HL-60 (cell line): ENCODE measurements around the gene IFNLR1.

Experiments used
- CTCF ChIP-seq: IDR thresholded peaks from one replicate; pipeline ENCODE4 v1.5.1; 2011; ENCODE audit warnings: low read length, control low read depth, inconsistent platforms; ENCODE audit not compliant: insufficient read depth
- TF ChIP-seq, protein P1 (sequence below): IDR thresholded peaks from 2 replicates; pipeline ENCODE4 v1.6.1; 2012; ENCODE audit warnings: low read depth; ENCODE audit not compliant: insufficient replicate concordance

DNA sequence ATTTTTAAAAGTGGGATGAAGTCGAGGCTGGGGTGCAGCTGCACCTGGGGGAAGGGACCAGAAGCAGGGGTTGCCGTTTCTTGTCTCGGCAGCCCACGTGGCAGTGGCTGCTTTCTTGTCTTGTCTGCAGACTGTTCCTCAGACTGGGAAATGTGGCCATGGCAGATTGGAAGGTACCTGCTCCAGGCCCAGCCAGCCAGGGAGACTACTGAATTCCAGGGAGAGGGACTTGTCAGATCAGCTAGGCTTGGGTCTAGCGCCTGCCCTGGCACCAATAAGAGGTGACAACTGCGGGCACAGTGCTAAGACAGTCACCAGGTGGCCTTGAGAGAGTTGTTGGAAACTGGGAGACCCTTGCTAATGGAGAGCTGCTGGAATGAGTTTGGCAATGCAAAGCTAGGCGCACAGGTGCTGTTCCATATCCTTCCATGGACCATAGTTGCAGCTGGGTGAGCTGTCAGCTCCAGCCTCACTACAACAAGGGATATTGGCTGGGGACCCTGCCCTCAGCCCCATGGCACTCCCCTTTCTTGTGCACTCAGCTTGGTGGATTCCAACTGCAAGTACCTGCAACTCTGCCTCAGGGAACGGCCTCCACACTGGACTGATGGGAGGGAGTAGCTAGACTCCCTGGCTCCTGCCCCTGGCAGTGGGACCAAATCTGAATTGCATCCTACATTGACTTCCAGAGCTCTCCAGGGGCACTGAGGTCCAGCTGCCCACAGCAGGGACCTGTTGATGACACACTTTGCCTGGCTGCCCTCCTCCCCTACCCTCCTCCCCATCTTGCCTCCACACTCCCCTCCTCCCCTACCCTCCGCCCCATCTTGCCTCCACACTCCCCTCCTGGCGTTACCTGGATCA, 34.2 kb downstream of the IFNLR1 start:
- no peak for TF ChIP-seq CTCF
- TF ChIP-seq, protein P1, sequence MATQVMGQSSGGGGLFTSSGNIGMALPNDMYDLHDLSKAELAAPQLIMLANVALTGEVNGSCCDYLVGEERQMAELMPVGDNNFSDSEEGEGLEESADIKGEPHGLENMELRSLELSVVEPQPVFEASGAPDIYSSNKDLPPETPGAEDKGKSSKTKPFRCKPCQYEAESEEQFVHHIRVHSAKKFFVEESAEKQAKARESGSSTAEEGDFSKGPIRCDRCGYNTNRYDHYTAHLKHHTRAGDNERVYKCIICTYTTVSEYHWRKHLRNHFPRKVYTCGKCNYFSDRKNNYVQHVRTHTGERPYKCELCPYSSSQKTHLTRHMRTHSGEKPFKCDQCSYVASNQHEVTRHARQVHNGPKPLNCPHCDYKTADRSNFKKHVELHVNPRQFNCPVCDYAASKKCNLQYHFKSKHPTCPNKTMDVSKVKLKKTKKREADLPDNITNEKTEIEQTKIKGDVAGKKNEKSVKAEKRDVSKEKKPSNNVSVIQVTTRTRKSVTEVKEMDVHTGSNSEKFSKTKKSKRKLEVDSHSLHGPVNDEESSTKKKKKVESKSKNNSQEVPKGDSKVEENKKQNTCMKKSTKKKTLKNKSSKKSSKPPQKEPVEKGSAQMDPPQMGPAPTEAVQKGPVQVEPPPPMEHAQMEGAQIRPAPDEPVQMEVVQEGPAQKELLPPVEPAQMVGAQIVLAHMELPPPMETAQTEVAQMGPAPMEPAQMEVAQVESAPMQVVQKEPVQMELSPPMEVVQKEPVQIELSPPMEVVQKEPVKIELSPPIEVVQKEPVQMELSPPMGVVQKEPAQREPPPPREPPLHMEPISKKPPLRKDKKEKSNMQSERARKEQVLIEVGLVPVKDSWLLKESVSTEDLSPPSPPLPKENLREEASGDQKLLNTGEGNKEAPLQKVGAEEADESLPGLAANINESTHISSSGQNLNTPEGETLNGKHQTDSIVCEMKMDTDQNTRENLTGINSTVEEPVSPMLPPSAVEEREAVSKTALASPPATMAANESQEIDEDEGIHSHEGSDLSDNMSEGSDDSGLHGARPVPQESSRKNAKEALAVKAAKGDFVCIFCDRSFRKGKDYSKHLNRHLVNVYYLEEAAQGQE = no peak
